ENCODE results near the gene OR51A4.
"Not testable (repeated sequence)": the region's sequence is repeated elsewhere in the genome, so short reads cannot be mapped to it uniquely, and the experiment has no call there.

OR51A4 gene

GRCh38 chr11:4962816-4963215 lies 15.4 kb upstream of the OR51A4 start:
- H3K4me3 ChIP-seq (ENCODE audit: low read depth, low read length): no peak overlapping the region
- no peak for TF ChIP-seq CTCF (IDR thresholded peaks at IDR 0.05; ENCODE audit: low read depth, low read length)

- no peak for TF ChIP-seq CTCF (IDR thresholded peaks at IDR 0.05; ENCODE audit: low read depth, low read length)
- no peak overlapping the region for H3K4me3 ChIP-seq (ENCODE audit: low read depth, low read length)
Measured at GRCh38 chr11:4960877-4961276, 13.5 kb upstream of the OR51A4 start.

GRCh38 chr11:4957396-4957795 lies 10.0 kb upstream of the OR51A4 start:
- H3K4me3 ChIP-seq (ENCODE audit: low read depth, low read length): no peak overlapping the region
- TF ChIP-seq CTCF (IDR thresholded peaks at IDR 0.05; ENCODE audit: low read depth, low read length): no peak

GRCh38 chr11:4955613-4956012 lies 8.2 kb upstream of the OR51A4 start, which contains the start of gene OR51A2:
Gene OR51A2, minus strand, starts transcription at chr11:4955713. Its CDS starts 0 bp downstream, at chr11:4955713.
- not testable (repeated sequence) for H3K4me3 ChIP-seq (ENCODE audit: low read depth, low read length)

- no peak overlapping the region for H3K4me3 ChIP-seq (ENCODE audit: low read depth, low read length)
Measured at GRCh38 chr11:4936745-4937144, 10.7 kb downstream of the OR51A4 start.

GRCh38 chr11:4932751-4933150 lies 14.7 kb downstream of the OR51A4 start:
- no peak overlapping the region for H3K4me3 ChIP-seq (ENCODE audit: low read depth, low read length)

More at GRCh38 chr11:4936745-4937144, 10.7 kb downstream of the OR51A4 start:
- no peak for TF ChIP-seq CTCF (IDR thresholded peaks at IDR 0.05; ENCODE audit: low read depth, low read length)

GRCh38 chr11:4926608-4927007 lies 20.8 kb downstream of the OR51A4 start:
- TF ChIP-seq CTCF (IDR thresholded peaks at IDR 0.05; ENCODE audit: low read depth, low read length): no peak

More at GRCh38 chr11:4932751-4933150, 14.7 kb downstream of the OR51A4 start:
- no peak for TF ChIP-seq CTCF (IDR thresholded peaks at IDR 0.05; ENCODE audit: low read depth, low read length)

GRCh38 chr11:4924239-4924638 lies 23.2 kb downstream of the OR51A4 start, which contains the start of gene OR51G1:
Gene OR51G1, minus strand, starts transcription at chr11:4924339. Its CDS starts 0 bp downstream, at chr11:4924339.
- TF ChIP-seq CTCF (IDR thresholded peaks at IDR 0.05; ENCODE audit: low read depth, low read length): no peak
- H3K4me3 ChIP-seq (ENCODE audit: low read depth, low read length): no peak within 1 kb of the TSS

More at GRCh38 chr11:4926608-4927007, 20.8 kb downstream of the OR51A4 start:
- H3K4me3 ChIP-seq (ENCODE audit: low read depth, low read length): no peak overlapping the region

Measured in WI38 (cell line).